ENCODE results near the gene PPP1R10. TPM values are rescaled to one million over a fixed set of nuclear protein-coding genes. Genes with fewer than 3 reads are reported as not detected.
"Not testable (repeated sequence)": the region's sequence is repeated elsewhere in the genome, so short reads cannot be mapped to it uniquely, and the experiment has no call there.

Gene PPP1R10
- 81.1 TPM for polyA plus RNA-seq (2012; ENCODE audit: insufficient read depth, insufficient read length, low read depth)

GRCh38 chr6:30616811-30617564 is at the start of gene PPP1R10:
PPP1R10 (minus strand) TSS chr6:30617243; CDS start chr6:30609944, 7,299 bp downstream.
- H3K27me3 ChIP-seq, result no peaks in the 10 kb centered on the region
- DNase-seq, result peak; percentile 99
- H3K4me1 ChIP-seq, result peaks cover 4% of the 10 kb centered on the region; the same call in 1 of the 2 replicates
- no peaks in the 10 kb centered on the region for H3K9me3 ChIP-seq
- H3K36me3 ChIP-seq, result peaks cover 49% of the 10 kb centered on the region
- TF ChIP-seq, protein P1, sequence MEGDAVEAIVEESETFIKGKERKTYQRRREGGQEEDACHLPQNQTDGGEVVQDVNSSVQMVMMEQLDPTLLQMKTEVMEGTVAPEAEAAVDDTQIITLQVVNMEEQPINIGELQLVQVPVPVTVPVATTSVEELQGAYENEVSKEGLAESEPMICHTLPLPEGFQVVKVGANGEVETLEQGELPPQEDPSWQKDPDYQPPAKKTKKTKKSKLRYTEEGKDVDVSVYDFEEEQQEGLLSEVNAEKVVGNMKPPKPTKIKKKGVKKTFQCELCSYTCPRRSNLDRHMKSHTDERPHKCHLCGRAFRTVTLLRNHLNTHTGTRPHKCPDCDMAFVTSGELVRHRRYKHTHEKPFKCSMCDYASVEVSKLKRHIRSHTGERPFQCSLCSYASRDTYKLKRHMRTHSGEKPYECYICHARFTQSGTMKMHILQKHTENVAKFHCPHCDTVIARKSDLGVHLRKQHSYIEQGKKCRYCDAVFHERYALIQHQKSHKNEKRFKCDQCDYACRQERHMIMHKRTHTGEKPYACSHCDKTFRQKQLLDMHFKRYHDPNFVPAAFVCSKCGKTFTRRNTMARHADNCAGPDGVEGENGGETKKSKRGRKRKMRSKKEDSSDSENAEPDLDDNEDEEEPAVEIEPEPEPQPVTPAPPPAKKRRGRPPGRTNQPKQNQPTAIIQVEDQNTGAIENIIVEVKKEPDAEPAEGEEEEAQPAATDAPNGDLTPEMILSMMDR (IDR thresholded peaks at IDR 0.05; ENCODE audit: low read depth, low read length), result no peak
- peak within 1 kb of the TSS; percentile 98 for H3K4me3 ChIP-seq (ENCODE audit: low read depth, low read length)

DNA sequence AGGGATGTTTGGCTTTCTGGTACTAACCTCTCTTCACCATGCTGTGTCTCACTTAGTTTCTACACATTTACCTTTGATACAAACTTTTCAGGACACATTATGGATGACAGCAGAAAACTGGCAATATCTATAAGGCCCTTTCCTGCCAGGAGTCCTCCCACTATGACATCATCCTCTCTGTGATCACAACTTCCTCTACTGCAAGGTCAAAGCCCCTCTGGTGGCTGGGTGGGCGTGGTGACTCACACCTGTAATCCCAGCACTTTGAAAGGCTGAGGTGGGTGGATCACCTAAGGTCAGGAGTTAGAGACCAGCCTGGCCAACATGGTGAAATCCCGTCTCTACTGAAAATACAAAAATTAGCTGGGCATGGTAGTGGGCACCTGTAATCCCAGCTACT is 49.3 kb upstream of the PPP1R10 start:
- not testable (repeated sequence) for DNase-seq; H3K4me3 ChIP-seq (ENCODE audit: low read depth, low read length); H3K27me3 ChIP-seq; H3K9me3 ChIP-seq; H3K4me1 ChIP-seq
- peaks cover 48% of the 10 kb centered on the region for H3K36me3 ChIP-seq

GRCh38 chr6:30664994-30665767 is 48.1 kb upstream of the PPP1R10 start:
- peaks cover 48% of the 10 kb centered on the region for H3K36me3 ChIP-seq
- no peak for DNase-seq

DNA sequence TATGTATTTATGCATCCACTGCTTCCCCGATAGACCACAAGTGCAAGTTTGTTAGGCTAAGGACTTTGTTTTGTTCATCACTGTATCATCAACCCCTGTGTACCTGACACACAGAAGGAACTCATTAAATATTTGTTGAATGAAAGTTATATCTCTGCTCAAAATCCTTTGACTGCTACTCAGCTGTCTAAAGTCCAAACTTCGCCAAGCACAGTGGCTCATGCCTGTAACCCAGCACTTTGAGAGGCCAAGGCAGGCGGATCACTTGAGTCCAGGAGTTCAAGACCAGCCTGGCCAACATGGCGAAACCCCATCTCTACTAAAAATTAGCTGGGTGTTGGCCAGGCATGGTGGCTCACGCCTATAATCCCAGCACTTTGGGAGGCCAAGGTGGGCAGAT is 40.9 kb upstream of the PPP1R10 start:
- not testable (repeated sequence) for DNase-seq; H3K4me1 ChIP-seq; H3K27me3 ChIP-seq; H3K4me3 ChIP-seq (ENCODE audit: low read depth, low read length); H3K9me3 ChIP-seq
- peaks cover 79% of the 10 kb centered on the region for H3K36me3 ChIP-seq

More at GRCh38 chr6:30664994-30665767, 48.1 kb upstream of the PPP1R10 start:
- Histone ChIP-seq H3K4me1 (no peaks in the 10 kb centered on the region), H3K27me3 (no peaks in the 10 kb centered on the region), H3K4me3 (ENCODE audit: low read depth, low read length) (no peak overlapping the region), H3K9me3 (no peaks in the 10 kb centered on the region)
- TF ChIP-seq, protein P1 (IDR thresholded peaks at IDR 0.05; ENCODE audit: low read depth, low read length), result no peak

DNA sequence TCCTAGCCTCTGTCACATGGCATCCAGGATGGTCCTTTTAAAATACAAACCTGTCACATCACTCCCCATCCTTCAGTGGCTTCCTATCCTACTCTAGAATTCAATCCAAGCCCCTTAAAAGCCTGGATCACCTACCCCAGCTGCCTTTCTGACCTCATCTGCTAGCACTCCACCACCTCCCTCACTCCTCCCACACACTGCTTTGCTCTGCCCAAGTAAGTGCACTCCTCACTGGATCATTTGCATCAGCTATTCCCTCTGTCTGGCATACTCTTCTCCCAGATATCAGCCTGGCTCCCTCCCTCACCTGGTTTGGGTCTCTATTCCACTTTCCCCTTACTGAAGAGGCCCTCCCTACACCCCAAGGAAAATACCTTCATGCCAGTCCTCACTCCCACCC is 40.4 kb upstream of the PPP1R10 start:
- Histone ChIP-seq H3K36me3 (peaks cover 79% of the 10 kb centered on the region), H3K9me3 (no peaks in the 10 kb centered on the region), H3K4me3 (ENCODE audit: low read depth, low read length) (no peak overlapping the region), H3K27me3 (no peaks in the 10 kb centered on the region), H3K4me1 (no peaks in the 10 kb centered on the region)
- DNase-seq, result no peak
- TF ChIP-seq, protein P1 (IDR thresholded peaks at IDR 0.05; ENCODE audit: low read depth, low read length), result no peak

GRCh38 chr6:30656513-30656912 is 39.5 kb upstream of the PPP1R10 start:
- no peak overlapping the region for H3K4me3 ChIP-seq (ENCODE audit: low read depth, low read length)
- H3K4me1 ChIP-seq, result no peaks in the 10 kb centered on the region
- H3K36me3 ChIP-seq, result peaks cover 79% of the 10 kb centered on the region
- no peak for DNase-seq
- no peaks in the 10 kb centered on the region for H3K27me3 ChIP-seq
- no peaks in the 10 kb centered on the region for H3K9me3 ChIP-seq
- TF ChIP-seq, protein P1 (IDR thresholded peaks at IDR 0.05; ENCODE audit: low read depth, low read length), result no peak

GRCh38 chr6:30655743-30656094 is 38.7 kb upstream of the PPP1R10 start:
- Histone ChIP-seq H3K4me3 (ENCODE audit: low read depth, low read length) (no peak overlapping the region), H3K27me3 (no peaks in the 10 kb centered on the region), H3K36me3 (peaks cover 82% of the 10 kb centered on the region), H3K9me3 (no peaks in the 10 kb centered on the region), H3K4me1 (no peaks in the 10 kb centered on the region)
- TF ChIP-seq, protein P1 (IDR thresholded peaks at IDR 0.05; ENCODE audit: low read depth, low read length), result no peak
- no peak for DNase-seq

Measured in BE2C (cell line).